HG03066 (cell line): ENCODE data around the gene BRMS1.
"Not testable (repeated sequence)": the region's sequence is repeated elsewhere in the genome, so short reads cannot be mapped to it uniquely, and the experiment has no call there.

Experiments used
- ATAC-seq: cut with Tn5 transposase; IDR thresholded peaks from one replicate; pipeline ENCODE4 v1.9.1; 2021; ENCODE audit warnings: low read depth; ENCODE audit not compliant: unreplicated experiment

Gene BRMS1

DNA sequence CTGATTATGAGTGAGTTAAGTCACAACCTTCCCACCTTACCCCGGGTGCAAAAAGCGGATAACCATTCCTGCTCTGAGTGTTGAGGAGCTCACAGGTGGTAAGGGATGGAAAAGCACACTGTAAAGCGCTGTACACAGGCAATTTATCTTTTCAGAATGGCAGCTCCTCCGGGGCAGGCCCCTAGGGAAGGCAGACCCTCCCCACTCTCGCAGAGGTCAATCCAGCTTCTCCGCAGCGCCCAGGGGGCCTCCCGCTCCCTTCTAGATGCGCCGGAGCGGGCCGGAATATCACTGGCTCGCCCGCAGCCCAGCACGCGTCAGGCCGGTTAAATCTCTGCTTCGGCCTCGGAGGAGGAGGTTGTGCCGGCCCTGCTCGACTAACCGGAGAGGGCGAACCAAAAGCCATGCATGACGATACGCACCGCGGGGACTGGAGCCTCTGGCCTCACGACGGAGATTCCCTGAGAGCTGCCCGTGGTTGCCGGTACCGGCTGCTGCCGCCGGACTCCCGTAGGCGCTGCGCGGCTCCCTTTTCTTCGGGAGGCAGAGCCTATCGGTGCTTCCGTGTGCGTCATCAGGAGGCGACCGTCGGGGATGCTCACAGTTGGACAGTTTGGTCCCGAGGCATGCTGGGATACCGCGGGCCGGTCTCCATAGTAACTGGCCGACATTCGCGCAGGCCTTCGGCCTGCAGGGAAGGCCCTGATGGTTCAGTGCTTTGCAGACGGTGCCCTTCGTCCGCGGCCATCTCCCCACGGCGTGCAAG, at the start of gene BRMS1:
TSS of gene BRMS1 (minus strand) at position 555 of the 766 bp plus-strand sequence. CDS start 2,870 bp downstream, outside the sequence.
- peak; percentile 56 for ATAC-seq

- ATAC-seq: no peak
Observed at GRCh38 chr11:66393954-66394353, 49.0 kb upstream of the BRMS1 start.

DNA sequence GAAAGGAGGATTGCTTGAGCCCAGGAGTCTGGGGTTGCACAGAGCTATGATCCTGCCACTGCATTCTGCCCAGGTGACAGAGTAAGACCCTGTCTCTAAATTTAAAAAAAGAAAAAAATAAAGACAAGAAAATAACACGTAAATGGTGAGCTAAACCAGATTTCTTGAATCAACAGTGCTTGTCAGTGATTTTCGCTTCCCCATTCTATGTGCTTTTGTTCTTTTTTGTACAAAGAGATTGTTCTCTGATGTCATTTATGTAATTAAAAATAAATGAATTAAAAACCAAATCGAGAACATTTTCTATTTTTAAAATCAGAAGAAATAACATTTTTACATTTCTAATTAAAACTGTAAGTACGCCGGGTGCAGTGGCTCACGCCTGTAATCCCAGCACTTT, 46.4 kb upstream of the BRMS1 start:
- ATAC-seq: no peak

DNA sequence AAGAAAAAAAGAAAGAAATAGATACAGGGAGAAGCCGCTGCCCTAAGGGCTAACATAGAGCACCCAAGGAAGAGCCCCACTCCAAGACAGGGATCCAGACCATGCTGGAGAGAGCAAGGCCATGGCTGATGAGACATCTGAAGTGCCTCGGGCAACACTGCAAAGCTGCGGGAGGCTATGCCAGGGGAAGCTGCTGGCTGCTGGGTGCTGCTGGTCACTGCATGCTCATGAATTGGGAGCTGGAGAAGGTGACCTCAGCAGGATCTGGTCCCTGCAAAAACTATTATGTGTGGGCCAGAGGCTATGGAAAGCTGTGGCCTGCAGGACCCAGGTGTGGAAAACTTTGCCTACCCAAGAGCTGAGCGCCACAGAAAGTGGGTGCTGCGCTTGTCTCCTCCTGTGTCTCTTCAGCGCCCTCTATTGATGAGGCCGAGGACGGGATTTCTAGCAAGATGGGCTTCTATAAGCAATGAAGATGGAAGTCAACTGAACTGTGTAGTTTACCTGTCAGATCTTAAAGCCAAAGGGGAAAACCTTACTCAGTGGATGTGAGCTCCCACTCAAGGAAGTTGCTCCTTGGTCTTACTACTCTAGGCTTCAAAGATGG, 44.0 kb upstream of the BRMS1 start:
- ATAC-seq: no peak

DNA sequence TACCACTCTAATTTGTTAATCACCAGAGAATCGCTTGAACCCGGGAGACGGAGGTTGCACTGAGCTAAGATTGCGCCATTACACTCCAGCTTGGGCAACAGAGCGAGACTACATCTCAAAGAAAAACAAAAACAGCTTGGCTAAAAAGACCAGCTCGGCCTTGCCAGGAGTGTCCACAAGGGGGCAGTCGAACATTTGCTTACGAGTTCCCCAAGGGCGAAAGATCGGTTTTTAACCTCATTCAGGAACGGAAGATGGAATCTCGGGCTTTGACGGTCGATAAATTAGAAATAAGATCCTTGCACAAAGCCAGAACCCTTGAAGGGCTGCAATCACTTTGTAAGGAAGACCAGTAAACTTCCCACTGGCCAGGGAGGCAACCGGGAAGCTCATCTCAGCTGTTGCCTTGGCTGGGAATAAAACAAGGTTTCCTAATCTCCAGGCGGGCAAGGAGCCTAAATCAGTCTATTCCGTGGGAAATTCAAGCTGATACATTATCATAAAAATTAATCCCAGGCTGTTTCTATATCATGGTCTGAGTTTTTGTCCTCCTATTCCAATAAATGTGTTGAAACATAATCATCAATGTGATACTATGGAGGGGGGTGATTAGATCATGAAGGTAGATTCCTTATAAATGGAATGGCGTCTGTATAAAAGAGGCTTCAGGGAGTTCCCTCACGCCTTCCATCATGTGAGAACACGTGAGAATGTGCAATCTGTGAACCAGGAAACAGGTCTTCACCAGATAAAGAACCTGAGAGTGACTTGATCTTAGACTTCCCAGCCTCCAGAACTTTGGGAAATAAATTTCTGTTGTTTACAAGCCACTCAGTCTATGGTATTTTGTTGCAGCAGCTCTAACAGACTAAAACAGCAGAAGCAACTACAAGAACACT, 41.5 kb upstream of the BRMS1 start:
- ATAC-seq: no peak

GRCh38 chr11:66384316-66384715, 39.4 kb upstream of the BRMS1 start:
- ATAC-seq: not testable (repeated sequence)

- ATAC-seq: not testable (repeated sequence)
Observed at GRCh38 chr11:66380264-66380663, 35.4 kb upstream of the BRMS1 start.

DNA sequence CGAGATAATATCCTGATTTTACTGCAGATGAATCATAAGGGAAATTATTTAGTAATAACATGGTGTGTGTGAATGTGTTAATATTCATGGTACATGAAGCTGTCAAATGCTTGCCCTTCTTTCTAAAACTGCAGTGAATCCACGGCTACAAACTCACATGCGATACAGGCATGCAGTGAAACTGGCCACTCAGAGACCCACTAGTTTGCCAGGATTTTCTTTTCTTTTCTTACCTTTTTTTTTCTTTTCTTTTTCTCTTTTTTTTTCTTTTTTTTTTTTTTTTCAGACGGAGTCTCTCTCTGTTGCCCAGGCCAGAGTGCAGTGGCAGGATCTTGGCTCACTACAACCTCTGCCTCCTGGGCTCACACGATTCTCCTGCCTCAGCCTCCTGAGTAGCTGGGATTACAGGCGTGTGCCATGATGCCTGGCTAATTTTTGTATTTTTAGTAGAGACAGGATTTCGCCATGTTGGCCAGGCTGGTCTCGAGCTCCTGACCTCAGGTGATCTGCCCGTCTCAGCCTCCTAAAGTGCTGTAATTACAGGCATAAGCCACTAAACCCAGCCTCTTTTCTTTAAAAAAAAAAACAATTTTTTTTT, 28.9 kb upstream of the BRMS1 start:
- not testable (repeated sequence) for ATAC-seq

DNA sequence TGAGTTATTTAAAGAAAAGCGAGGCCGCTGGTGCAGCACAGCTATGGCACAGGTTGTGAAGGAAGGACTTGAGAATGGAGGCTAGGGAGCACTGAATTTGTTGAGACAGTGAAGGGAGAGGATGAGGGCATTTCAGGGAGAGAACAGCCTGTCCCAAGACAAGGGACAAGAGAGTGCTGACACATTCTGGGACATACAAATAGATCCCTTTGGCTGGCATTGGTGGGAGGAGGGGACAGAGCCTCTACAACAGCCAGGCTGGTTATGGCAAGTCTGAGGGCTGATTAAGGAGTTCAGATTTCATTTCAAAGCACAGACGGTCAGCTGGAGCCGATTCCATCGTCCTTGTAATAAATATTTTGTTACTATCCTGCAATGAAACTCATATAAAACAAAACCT, 28.4 kb upstream of the BRMS1 start:
- ATAC-seq: no peak

DNA sequence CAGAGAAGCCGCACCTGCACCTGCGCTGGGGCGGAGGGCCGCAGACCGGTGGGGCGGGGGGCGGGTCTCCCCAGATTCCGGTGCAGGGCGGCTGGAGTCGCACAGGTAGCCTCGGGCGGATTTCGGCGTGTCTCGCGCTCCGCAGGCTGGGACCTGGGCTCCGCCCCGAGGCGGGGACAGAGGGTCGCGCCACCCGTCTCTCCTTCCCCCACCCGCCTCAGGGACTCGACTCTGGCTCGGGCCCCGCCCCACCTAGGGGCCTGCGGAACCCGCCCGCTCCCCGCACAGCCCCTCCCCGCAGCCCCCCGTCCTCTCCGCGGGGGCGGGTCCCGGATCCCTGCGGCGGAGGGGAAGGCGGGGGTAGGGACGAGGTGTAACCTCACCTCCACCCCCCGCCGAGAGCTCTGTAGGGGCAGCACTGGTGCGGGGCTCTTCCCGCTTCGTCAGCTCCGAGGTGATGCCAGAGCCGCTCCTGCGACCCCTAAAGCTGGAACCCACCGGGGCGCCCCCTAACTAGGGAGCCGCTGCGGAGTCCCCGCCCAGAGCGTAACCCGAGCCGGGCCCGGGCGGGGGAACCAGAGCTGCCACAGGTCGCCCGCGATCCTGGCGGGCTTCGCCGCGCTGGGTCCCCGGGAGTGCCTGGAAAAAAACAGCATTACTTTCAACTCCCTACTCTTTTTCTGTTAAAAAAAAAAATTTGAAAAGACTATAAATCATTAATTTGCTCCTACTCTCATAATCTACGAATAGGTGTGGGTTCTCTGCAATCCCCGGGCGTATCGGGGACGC, 26.9 kb upstream of the BRMS1 start, which contains the start of gene SLC29A2:
TSS of gene SLC29A2 (minus strand) at position 134 of the 789 bp plus-strand sequence. CDS start 169 bp downstream, outside the sequence.
- peak; percentile 66 for ATAC-seq

DNA sequence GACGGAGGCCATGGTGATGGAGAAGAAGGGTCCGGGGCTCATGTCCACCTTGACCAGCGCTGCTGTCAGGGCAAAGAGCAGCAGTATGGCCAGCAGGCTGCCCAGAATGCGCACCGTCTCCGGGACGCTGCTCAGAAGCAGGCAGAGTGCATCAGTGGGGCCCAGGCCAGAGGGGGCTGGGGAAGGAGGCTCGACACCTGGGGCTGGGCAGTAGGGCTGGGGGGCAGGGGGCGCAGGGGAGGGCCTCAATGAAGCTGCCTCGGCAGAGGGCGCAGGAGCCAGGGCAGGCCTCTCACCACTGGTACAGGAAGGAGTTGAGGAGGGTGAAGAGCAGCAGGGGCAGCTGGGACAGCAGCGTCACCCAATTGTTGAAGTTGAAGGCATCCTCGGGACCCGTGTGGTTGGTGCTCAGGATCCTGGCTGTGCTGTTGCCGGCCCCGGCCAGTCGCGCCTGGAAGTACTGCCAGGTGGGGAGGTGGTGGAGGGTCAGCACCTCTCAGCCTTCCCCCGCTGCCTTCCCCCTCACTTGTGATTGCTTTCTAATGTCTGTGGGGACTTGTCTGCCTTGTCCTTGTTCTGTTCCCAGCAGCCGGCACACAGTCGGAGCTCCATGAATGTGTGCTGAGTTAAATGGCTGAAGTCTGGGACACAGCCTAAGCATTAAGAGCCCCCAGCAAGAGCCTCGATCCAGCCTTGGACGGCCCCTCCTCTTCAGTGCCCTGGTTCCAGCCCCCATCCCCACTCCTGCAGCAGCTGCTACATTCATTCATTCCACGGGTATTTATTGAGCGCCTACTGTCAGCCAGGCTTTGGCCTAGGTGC, 24.4 kb upstream of the BRMS1 start:
- ATAC-seq: no peak

- ATAC-seq: no peak
Observed at GRCh38 chr11:66368484-66368883, 23.6 kb upstream of the BRMS1 start.

- ATAC-seq: no peak
Observed at GRCh38 chr11:66367561-66368312, 22.8 kb upstream of the BRMS1 start.

DNA sequence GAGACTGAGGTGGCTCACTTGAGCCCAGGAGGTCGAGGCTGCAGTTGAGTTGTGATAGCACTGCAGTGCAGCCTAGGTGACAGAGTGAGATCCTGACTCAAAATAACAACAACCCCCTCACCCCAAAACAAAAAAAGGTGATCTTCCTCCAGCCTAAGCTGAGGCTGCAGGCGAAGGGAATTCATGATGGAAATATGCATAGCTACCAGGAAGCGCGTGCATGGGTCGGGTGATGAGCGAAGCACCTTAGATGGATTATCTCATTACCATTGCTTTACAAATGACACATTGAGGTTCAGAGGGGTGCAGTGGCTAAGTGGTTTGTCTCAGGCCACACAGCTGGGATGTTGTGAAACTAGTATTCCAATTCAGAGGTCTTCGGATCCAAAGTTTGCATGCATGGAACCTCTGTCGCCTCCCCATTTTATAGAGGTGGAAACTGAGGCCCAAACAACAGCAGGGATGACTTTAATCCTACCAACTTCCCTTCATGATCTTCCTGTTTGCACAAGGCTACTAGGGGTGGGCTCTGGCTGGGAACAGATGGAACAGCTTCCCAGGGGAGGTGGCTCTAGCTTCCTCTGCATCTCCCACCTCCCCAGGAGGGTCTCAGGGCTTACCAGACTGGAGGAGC, 22.1 kb upstream of the BRMS1 start:
- no peak for ATAC-seq

DNA sequence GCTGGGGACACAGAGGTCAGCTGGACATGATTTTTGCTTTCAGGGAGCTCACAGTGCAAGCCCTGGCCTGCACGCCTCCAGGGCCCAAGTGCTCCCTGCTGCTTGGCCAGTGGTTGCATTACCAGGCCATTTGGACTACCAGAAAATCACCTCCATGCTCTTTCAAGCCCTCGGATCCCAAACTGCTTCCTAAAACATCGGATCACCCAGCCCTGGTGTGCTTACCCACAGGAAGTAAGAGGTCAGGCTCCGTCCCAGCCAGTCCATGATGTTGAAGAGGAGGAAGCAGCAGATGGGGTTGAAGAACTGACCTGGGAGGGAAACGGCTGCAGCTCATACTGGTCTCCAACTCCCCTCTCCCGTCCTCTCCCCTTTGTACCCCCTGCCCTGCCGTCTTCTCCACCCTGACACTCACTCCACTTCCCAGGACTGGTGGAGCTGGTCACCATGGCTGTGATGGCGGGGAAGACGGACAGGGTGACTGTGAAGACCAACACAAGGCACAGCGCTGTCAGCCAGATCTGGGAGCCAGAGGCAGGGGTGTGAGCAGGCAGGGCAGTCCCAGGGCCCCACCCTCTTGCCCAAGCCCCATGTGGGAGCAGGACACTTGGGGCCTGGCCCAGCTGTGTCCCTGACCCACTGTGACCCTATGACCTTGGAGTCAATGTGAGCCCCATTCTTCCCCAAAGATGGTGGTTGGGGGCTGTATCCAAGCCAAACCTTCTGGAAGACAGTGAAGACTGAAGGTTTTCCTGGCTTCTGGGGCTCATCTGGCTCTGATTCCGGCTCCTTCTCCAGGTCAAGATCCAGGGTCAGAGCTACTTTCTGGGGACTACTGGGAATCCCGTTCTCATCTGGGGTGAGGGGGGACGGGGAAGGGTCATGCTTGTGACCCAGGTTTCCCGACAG, 21.1 kb upstream of the BRMS1 start:
- no peak for ATAC-seq

DNA sequence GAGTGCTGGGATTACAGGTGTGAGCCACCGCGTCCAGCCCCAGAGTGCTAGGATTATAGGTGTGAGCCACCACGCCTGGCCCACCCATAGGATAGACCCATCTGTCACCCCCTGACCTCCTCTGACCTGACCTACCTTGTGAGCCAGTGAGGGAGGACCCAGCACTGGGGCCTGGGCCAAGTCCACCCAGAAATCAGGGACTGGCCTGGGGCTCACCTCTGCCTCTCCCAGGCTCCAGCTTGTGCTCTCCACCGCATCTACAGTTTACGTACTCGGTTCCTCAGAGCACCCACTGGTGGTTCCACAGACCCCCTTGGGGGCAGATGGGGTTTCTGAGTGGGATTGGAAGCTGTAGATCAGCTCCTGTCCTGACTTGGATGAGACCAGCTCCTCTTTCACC, 20.3 kb upstream of the BRMS1 start:
- ATAC-seq: no peak
